K562 (cell line): Measurements from ENCODE around the gene SLC39A13. TPM values are rescaled to one million over a fixed set of nuclear protein-coding genes. Genes with fewer than 3 reads are reported as not detected.

ENCODE experiments used
- FOXK2 ChIP-seq, 2 experiments: fragments of 450-650 bp; IDR thresholded peaks in 1 of 2; conservative IDR thresholded peaks in 1 of 2; 2 replicates each; pipeline ENCODE4 v1.6.1; 2016; ENCODE audit warnings: low read depth in 2 of 2, mild to moderate bottlenecking in 1 of 2
- HCFC1 ChIP-seq: IDR thresholded peaks from 2 replicates; pipeline ENCODE4 v1.6.1; 2012; ENCODE audit warnings: low read depth, low read length, improper control_type of control experiment
- ILK ChIP-seq: fragments of 450-650 bp; IDR thresholded peaks from 2 replicates; pipeline ENCODE4 v1.6.1; 2016; ENCODE audit warnings: missing genetic modification characterization, low read depth, mild to moderate bottlenecking, missing compliant biosample characterization, moderate library complexity, borderline replicate concordance
- IRF2 ChIP-seq: sonication (generic); formaldehyde crosslinking; IDR thresholded peaks from 2 replicates; pipeline ENCODE4 v1.8.1; 2022; ENCODE audit warnings: mild to moderate bottlenecking, missing genetic modification reagents
- KLF6 ChIP-seq: fragments of 250-450 bp; sonication (Bioruptor Pico); IDR thresholded peaks from 2 replicates; pipeline ENCODE4 v1.4.0; 2020; ENCODE audit warnings: mild to moderate bottlenecking, moderate library complexity, borderline replicate concordance
- LEF1 ChIP-seq: fragments of 450-650 bp; IDR thresholded peaks from 2 replicates; pipeline ENCODE4 v1.6.1; 2016; ENCODE audit warnings: mild to moderate bottlenecking
- MEF2A ChIP-seq: IDR thresholded peaks from 2 replicates; pipeline ENCODE4 v1.6.1; 2011; ENCODE audit warnings: low read depth, mild to moderate bottlenecking, low read length, moderate library complexity; ENCODE audit not compliant: control insufficient read depth
- MYBL2 ChIP-seq, 2 experiments: fragments of 450-650 bp in 1 of 2; sonication (generic) in 1 of 2; formaldehyde crosslinking in 1 of 2; IDR thresholded peaks; 2 replicates each; pipeline versions ENCODE4 v1.6.1 to v1.8.1; 2017 to 2022; ENCODE audit warnings: borderline replicate concordance in 1 of 2, inconsistent platforms in 1 of 2, low read depth in 1 of 2, mild to moderate bottlenecking in 1 of 2, missing genetic modification reagents in 1 of 2, moderate library complexity in 1 of 2
- NCOA2 ChIP-seq, 2 experiments: fragments of 450-650 bp; IDR thresholded peaks; 2 replicates each; pipeline ENCODE4 v1.6.1; 2018; ENCODE audit warnings: mild to moderate bottlenecking in 2 of 2, moderate library complexity in 1 of 2; ENCODE audit not compliant: partially characterized antibody in 2 of 2
- NFE2 ChIP-seq: IDR thresholded peaks from 2 replicates; pipeline ENCODE4 v1.6.1; 2014; ENCODE audit warnings: antibody characterized with exemption, low read depth
- SMAD2 ChIP-seq: fragments of 150-350 bp; IDR thresholded peaks from 2 replicates; pipeline ENCODE4 v1.6.1; 2014; ENCODE audit warnings: low read depth, mild to moderate bottlenecking, low read length
- TFE3 ChIP-seq: fragments of 450-650 bp; formaldehyde crosslinking; IDR thresholded peaks from 2 replicates; pipeline ENCODE4 v1.4.0; 2020; ENCODE audit warnings: mild to moderate bottlenecking, mixed read lengths
- THAP7 ChIP-seq: fragments of 250-450 bp; sonication (Bioruptor Pico); IDR thresholded peaks from 2 replicates; pipeline ENCODE4 v1.5.0; 2021
- ZKSCAN8 ChIP-seq: fragments of 200-800 bp; sonication (Bioruptor generic); IDR thresholded peaks from 2 replicates; pipeline ENCODE4 v1.6.1; 2016; ENCODE audit warnings: missing genetic modification characterization, missing compliant biosample characterization
- ZNF239 ChIP-seq: fragments of 250-450 bp; sonication (Bioruptor Pico); IDR thresholded peaks from 2 replicates; pipeline ENCODE4 v1.4.0; 2020; ENCODE audit warnings: mild to moderate bottlenecking
- ZNF24 ChIP-seq: fragments of 450-650 bp; IDR thresholded peaks from 2 replicates; pipeline ENCODE4 v1.6.1; 2016
- polyA plus RNA-seq, 8 experiments: library from polyadenylated mRNA; depleted of rRNA in 4 of 8; stranded (reverse) in 5 of 8; unstranded in 3 of 8; fragments of >200 nt; fragmentation: Nextera tagmentation in 2 of 8; fragmentation: Illumina TruSeq in 1 of 8; extraction: Ambion mirVana in 2 of 8; extraction: Trizol in 1 of 8; gene quantifications; 2 replicates each; pipeline versions ENCODE4 v1.2.1 to v1.2.3, GENCODE V29; 2011 to 2014; ENCODE audit warnings: inconsistent platforms in 1 of 8, missing spikeins in 1 of 8
- total RNA-seq, 7 experiments: library from RNA; depleted of rRNA in 6 of 7; stranded (reverse); fragments of >200 nt in 6 of 7; fragmentation: Illumina TruSeq in 2 of 7; extraction: Trizol in 2 of 7; gene quantifications; 2 replicates each; pipeline versions ENCODE4 v1.2.1 to v1.2.3, GENCODE V29; 2011 to 2021; ENCODE audit warnings: low replicate concordance in 1 of 7
- TF ChIP-seq, protein P1 (sequence below): fragments of 250-450 bp; sonication (Bioruptor Pico); IDR thresholded peaks from 2 replicates; pipeline ENCODE4 v1.8.0; 2022; ENCODE audit warnings: moderate library complexity, mild to moderate bottlenecking, inconsistent platforms
- TF ChIP-seq, protein P2 (sequence below), 2 experiments: IDR thresholded peaks; 2 replicates each; pipeline ENCODE4 v1.6.1; 2011; ENCODE audit warnings: borderline replicate concordance in 1 of 2, control low read depth in 1 of 2, low read depth in 1 of 2, low read length in 1 of 2, mild to moderate bottlenecking in 1 of 2, mixed read lengths in 1 of 2, moderate library complexity in 1 of 2; ENCODE audit not compliant: insufficient read depth in 1 of 2, insufficient read length in 1 of 2, poor library complexity in 1 of 2, severe bottlenecking in 1 of 2; ENCODE audit errors: extremely low read depth in 1 of 2
- TF ChIP-seq, protein P3 (sequence below): sonication (generic); formaldehyde crosslinking; IDR thresholded peaks from 2 replicates; pipeline ENCODE4 v1.8.0; 2022; ENCODE audit warnings: mild to moderate bottlenecking, missing genetic modification reagents

SLC39A13 gene
- total and polyA plus RNA-seq, 9 of the 15 experiments (the other 6 are each of a cell fraction or from before 2014, with no cell fraction given) = 0.17 to 15.9 (median 3.2) TPM

- no peak for TF ChIP-seq KLF6
- TF ChIP-seq MYBL2 (IDR thresholded peaks at IDR 0.05; ENCODE audit: low read depth) = no peak; the same call in 1 of the 2 replicates
- no peak for TF ChIP-seq MYBL2 (CRISPR knock-in tag; IDR thresholded peaks at IDR 0.05; ENCODE audit: borderline replicate concordance)
- TF ChIP-seq, protein P1, sequence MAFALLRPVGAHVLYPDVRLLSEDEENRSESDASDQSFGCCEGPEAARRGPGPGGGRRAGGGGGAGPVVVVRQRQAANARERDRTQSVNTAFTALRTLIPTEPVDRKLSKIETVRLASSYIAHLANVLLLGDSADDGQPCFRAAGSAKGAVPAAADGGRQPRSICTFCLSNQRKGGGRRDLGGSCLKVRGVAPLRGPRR (CRISPR knock-in tag) = 0 out of 2 replicates have a peak, but pooled peaks have one; percentile 34
- TF ChIP-seq ILK = no peak
- no peak for TF ChIP-seq ZNF24
- TF ChIP-seq THAP7 (CRISPR knock-in tag) = peak; percentile 77; the same call in 1 of the 2 replicates
- peak; percentile 90 for TF ChIP-seq HCFC1
- no peak for TF ChIP-seq TFE3 (CRISPR knock-in tag)
- no peak for TF ChIP-seq NCOA2 (IDR thresholded peaks at IDR 0.05; ENCODE audit: partially characterized antibody in 2 of 2)
- no peak for TF ChIP-seq ZKSCAN8
- TF ChIP-seq, protein P2, sequence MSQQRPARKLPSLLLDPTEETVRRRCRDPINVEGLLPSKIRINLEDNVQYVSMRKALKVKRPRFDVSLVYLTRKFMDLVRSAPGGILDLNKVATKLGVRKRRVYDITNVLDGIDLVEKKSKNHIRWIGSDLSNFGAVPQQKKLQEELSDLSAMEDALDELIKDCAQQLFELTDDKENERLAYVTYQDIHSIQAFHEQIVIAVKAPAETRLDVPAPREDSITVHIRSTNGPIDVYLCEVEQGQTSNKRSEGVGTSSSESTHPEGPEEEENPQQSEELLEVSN (IDR thresholded peaks at IDR 0.05; ENCODE audit: borderline replicate concordance in 1 of 2, extremely low read depth in 1 of 2, insufficient read depth in 1 of 2, insufficient read length in 1 of 2, low read depth in 1 of 2, low read length in 1 of 2, poor library complexity in 1 of 2, severe bottlenecking in 1 of 2) = peak in 1 of 2 experiments; percentile 85
- no peak for TF ChIP-seq ZNF239 (CRISPR knock-in tag)
- 0 out of 2 replicates have a peak, but pooled peaks have one; percentile 10 for TF ChIP-seq MEF2A
- TF ChIP-seq IRF2 (CRISPR knock-in tag) = no peak
- TF ChIP-seq FOXK2 (conservative IDR thresholded peaks at IDR 0.05 in 1 of 2, IDR thresholded peaks at IDR 0.05 in 1 of 2; ENCODE audit: low read depth in 2 of 2) = peak in 1 of 2 experiments; percentile 72; a peak in 3 of 4 replicates
- TF ChIP-seq, protein P3, sequence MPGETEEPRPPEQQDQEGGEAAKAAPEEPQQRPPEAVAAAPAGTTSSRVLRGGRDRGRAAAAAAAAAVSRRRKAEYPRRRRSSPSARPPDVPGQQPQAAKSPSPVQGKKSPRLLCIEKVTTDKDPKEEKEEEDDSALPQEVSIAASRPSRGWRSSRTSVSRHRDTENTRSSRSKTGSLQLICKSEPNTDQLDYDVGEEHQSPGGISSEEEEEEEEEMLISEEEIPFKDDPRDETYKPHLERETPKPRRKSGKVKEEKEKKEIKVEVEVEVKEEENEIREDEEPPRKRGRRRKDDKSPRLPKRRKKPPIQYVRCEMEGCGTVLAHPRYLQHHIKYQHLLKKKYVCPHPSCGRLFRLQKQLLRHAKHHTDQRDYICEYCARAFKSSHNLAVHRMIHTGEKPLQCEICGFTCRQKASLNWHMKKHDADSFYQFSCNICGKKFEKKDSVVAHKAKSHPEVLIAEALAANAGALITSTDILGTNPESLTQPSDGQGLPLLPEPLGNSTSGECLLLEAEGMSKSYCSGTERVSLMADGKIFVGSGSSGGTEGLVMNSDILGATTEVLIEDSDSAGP (CRISPR knock-in tag) = peak; percentile 70
- no peak for TF ChIP-seq SMAD2
- TF ChIP-seq LEF1 = no peak
- peak; percentile 89 for TF ChIP-seq NFE2
Measured at GRCh38 chr11:47426062-47426956, 17.9 kb downstream of the SLC39A13 start, which contains the start of gene PSMC3 (continued).
